ENCODE measurements around the gene CRIP1.

The CRIP1 gene

GRCh38 chr14:105482486-105483110, 4.1 kb upstream of the CRIP1 start:
- DNase-seq, result no peak

GRCh38 chr14:105483300-105484068, 3.2 kb upstream of the CRIP1 start:
- no peak for DNase-seq

GRCh38 chr14:105484069-105484996, 2.4 kb upstream of the CRIP1 start:
- no peak for DNase-seq

- DNase-seq, result no peak
Measured at GRCh38 chr14:105484997-105485393, 1.7 kb upstream of the CRIP1 start.

- DNase-seq, result peak; percentile 52
Measured at GRCh38 chr14:105485739-105486162, 935 bp upstream of the CRIP1 start.

GRCh38 chr14:105486974-105487448, 325 bp downstream of the CRIP1 start:
- no peak for DNase-seq

GRCh38 chr14:105487449-105487985, 831 bp downstream of the CRIP1 start:
- DNase-seq, result no peak

GRCh38 chr14:105487986-105488777, 1.5 kb downstream of the CRIP1 start:
- no peak for DNase-seq

- DNase-seq, result no peak
Measured at GRCh38 chr14:105488781-105489541, 2.3 kb downstream of the CRIP1 start.

GRCh38 chr14:105489542-105490266, 3.0 kb downstream of the CRIP1 start:
- peak; percentile 64 for DNase-seq

- DNase-seq, result no peak
Measured at GRCh38 chr14:105490267-105490571, 3.5 kb downstream of the CRIP1 start.

GRCh38 chr14:105490572-105491365, 4.1 kb downstream of the CRIP1 start, which contains the start of gene TEDC1:
Gene TEDC1, plus strand, starts transcription at chr14:105491246. Its CDS starts 130 bp downstream, at chr14:105491376.
- DNase-seq, result peak; percentile 99

- peak; percentile 11 for DNase-seq
Measured at GRCh38 chr14:105491366-105491973, 4.8 kb downstream of the CRIP1 start.

- no peak for DNase-seq
Measured at GRCh38 chr14:105492031-105492970, 5.6 kb downstream of the CRIP1 start.

- no peak for DNase-seq
Measured at GRCh38 chr14:105492971-105493871, 6.5 kb downstream of the CRIP1 start.

GRCh38 chr14:105493921-105494605, 7.4 kb downstream of the CRIP1 start:
- no peak for DNase-seq

GRCh38 chr14:105494606-105494929, 7.9 kb downstream of the CRIP1 start:
- DNase-seq, result no peak
